A549 (cell line): ENCODE results near the gene C10orf67. TPM values are rescaled to one million over a fixed set of nuclear protein-coding genes. Genes with fewer than 3 reads are reported as not detected.

Experiments used
- ATAC-seq, 2 experiments: fragments of 200-7000 bp in 1 of 2; fragments of >200 bp in 1 of 2; cut with Nextera tagmentation in 1 of 2; cut with Tn5 transposase in 1 of 2; 3 replicates each; pipeline versions ENCODE4 v1.8.0 to v1.9.1; 2018 to 2020; ENCODE audit warnings: mild to moderate bottlenecking in 1 of 2, moderate library complexity in 1 of 2
- CTCF ChIA-PET: fragments of 300-600 bp; sonication (Branson Sonifier 250); formaldehyde crosslinking; extraction: SDS; loops from one replicate; lab custom pipeline; 2021; ENCODE audit warnings: antibody characterized with exemption, inconsistent platforms; lab: Yijun Ruan, JAX
- POLR2A ChIA-PET: fragments of 350-600 bp; formaldehyde crosslinking; extraction: SDS; loops from one replicate; lab custom pipeline; 2021; ENCODE audit warnings: antibody characterized with exemption, inconsistent platforms; lab: Yijun Ruan, JAX
- DNase-seq, 2 experiments: peaks; one replicate each; pipeline versions ENCODE4 v3.0.0 to v3.0.0-alpha.2; 2011 to 2016; ENCODE audit warnings: low read depth in 1 of 2, low spot score in 1 of 2
- FAIRE-seq: peaks from 2 replicates; lab custom pipeline; 2011; peaks lifted over from hg19 to GRCh38; lab: Jason Lieb, UNC
- H3K27ac ChIP-seq, 2 experiments: fragments of >200 bp; sonication (Bioruptor Twin); formaldehyde crosslinking; 3 replicates each; pipeline ENCODE4 v1.5.1; 2016 to 2017
- H3K4me1 ChIP-seq: fragments of >200 bp; sonication (Bioruptor Twin); formaldehyde crosslinking; 3 replicates; pipeline ENCODE4 v1.6.1; 2016
- H3K4me2 ChIP-seq: fragments of >200 bp; sonication (Bioruptor Twin); formaldehyde crosslinking; 3 replicates; pipeline ENCODE4 v1.6.1; 2016
- H3K4me3 ChIP-seq: fragments of >200 bp; sonication (Bioruptor Twin); formaldehyde crosslinking; 3 replicates; pipeline ENCODE4 v1.5.1; 2016
- H3K9me3 ChIP-seq: fragments of >200 bp; sonication (Bioruptor Twin); formaldehyde crosslinking; 3 replicates; pipeline ENCODE4 v1.6.1; 2016
- CBX8 ChIP-seq: fragments of 200-600 bp; sonication (generic); IDR thresholded peaks from 2 replicates; pipeline ENCODE4 v1.6.1; 2016
- CTCF ChIP-seq: fragments of >200 bp; sonication (Bioruptor Twin); formaldehyde crosslinking; IDR thresholded peaks from 3 replicates; pipeline ENCODE4 v1.5.1; 2016
- EHF ChIP-seq: fragments of 250-450 bp; sonication (Bioruptor Pico); IDR thresholded peaks from 2 replicates; pipeline ENCODE4 v1.5.0; 2020; ENCODE audit warnings: mild to moderate bottlenecking
- ELK1 ChIP-seq: fragments of 150-350 bp; IDR thresholded peaks from 2 replicates; pipeline ENCODE4 v1.6.1; 2014; ENCODE audit warnings: low read depth, mild to moderate bottlenecking, low read length
- EP300 ChIP-seq, 2 experiments: fragments of >200 bp; sonication (Bioruptor Twin); formaldehyde crosslinking; IDR thresholded peaks; 2 replicates in 1 of 2; 3 replicates in 1 of 2; pipeline ENCODE4 v1.6.1; 2016 to 2017
- HDAC2 ChIP-seq: fragments of 200-600 bp; sonication (generic); IDR thresholded peaks from 2 replicates; pipeline ENCODE4 v1.6.1; 2016
- HES2 ChIP-seq: fragments of >200 bp; sonication (Bioruptor Twin); formaldehyde crosslinking; IDR thresholded peaks from 2 replicates; pipeline ENCODE4 v1.6.1; 2016
- HEYL ChIP-seq: fragments of 250-450 bp; sonication (Bioruptor Pico); IDR thresholded peaks from 2 replicates; pipeline ENCODE4 v1.8.0; 2021; ENCODE audit warnings: mild to moderate bottlenecking, moderate library complexity
- HOXA7 ChIP-seq: fragments of 250-450 bp; sonication (Bioruptor Pico); IDR thresholded peaks from 2 replicates; pipeline ENCODE4 v1.5.0; 2020; ENCODE audit warnings: mild to moderate bottlenecking, moderate library complexity
- HOXB13 ChIP-seq: fragments of 250-450 bp; sonication (Bioruptor Pico); IDR thresholded peaks from 2 replicates; pipeline ENCODE4 v1.5.0; 2020; ENCODE audit warnings: low read depth, mild to moderate bottlenecking, moderate library complexity
- JUNB ChIP-seq: fragments of >200 bp; sonication (Bioruptor Twin); formaldehyde crosslinking; IDR thresholded peaks from 2 replicates; pipeline ENCODE4 v1.6.1; 2016
- KDM5A ChIP-seq: fragments of 200-600 bp; sonication (generic); IDR thresholded peaks from 2 replicates; pipeline ENCODE4 v1.6.1; 2016; ENCODE audit warnings: antibody characterized with exemption, mild to moderate bottlenecking
- MAFK ChIP-seq: fragments of 450-650 bp; IDR thresholded peaks from 2 replicates; pipeline ENCODE4 v1.6.1; 2014; ENCODE audit not compliant: partially characterized antibody
- MAX ChIP-seq: IDR thresholded peaks from 2 replicates; pipeline ENCODE4 v1.6.1; 2012
- MAZ ChIP-seq: fragments of 150-350 bp; IDR thresholded peaks from 2 replicates; pipeline ENCODE4 v1.6.1; 2014; ENCODE audit warnings: antibody characterized with exemption, low read depth, low read length, borderline replicate concordance
- MYC ChIP-seq: IDR thresholded peaks from 2 replicates; pipeline ENCODE4 v1.6.1; 2012; ENCODE audit warnings: mild to moderate bottlenecking, inconsistent platforms, low read length, improper control_type of control experiment, borderline replicate concordance
- NFE2L2 ChIP-seq: fragments of 150-350 bp; conservative IDR thresholded peaks from 2 replicates; pipeline ENCODE4 v1.6.1; 2014; ENCODE audit warnings: low read length
- PHF8 ChIP-seq: fragments of 200-600 bp; sonication (generic); IDR thresholded peaks from 2 replicates; pipeline ENCODE4 v1.6.1; 2016; ENCODE audit warnings: low read depth, mild to moderate bottlenecking, antibody characterized with exemption, moderate library complexity, borderline replicate concordance
- RARB ChIP-seq: fragments of 250-450 bp; sonication (Bioruptor Pico); IDR thresholded peaks from 2 replicates; pipeline ENCODE4 v1.8.0; 2021; ENCODE audit warnings: mild to moderate bottlenecking, moderate library complexity
- RFX5 ChIP-seq: fragments of 450-650 bp; IDR thresholded peaks from 2 replicates; pipeline ENCODE4 v1.7.1; 2014; ENCODE audit warnings: antibody characterized with exemption, mild to moderate bottlenecking, moderate library complexity
- SMC3 ChIP-seq: fragments of >200 bp; sonication (Bioruptor Twin); formaldehyde crosslinking; IDR thresholded peaks from 3 replicates; pipeline ENCODE4 v1.6.1; 2018; ENCODE audit warnings: inconsistent platforms
- SREBF2 ChIP-seq: fragments of 450-650 bp; IDR thresholded peaks from 2 replicates; pipeline ENCODE4 v1.6.1; 2014; ENCODE audit warnings: mild to moderate bottlenecking, moderate library complexity
- TP53 ChIP-seq: fragments of 250-450 bp; sonication (Bioruptor Pico); IDR thresholded peaks from 2 replicates; pipeline ENCODE4 v1.5.0; 2021; ENCODE audit warnings: mild to moderate bottlenecking, moderate library complexity
- ZC3H11A ChIP-seq: fragments of 450-650 bp; IDR thresholded peaks from 2 replicates; pipeline ENCODE4 v1.6.1; 2014; ENCODE audit warnings: antibody characterized with exemption, mild to moderate bottlenecking
- ZFP36 ChIP-seq: fragments of 450-650 bp; IDR thresholded peaks from 2 replicates; pipeline ENCODE4 v1.6.1; 2014; ENCODE audit warnings: borderline replicate concordance; ENCODE audit not compliant: partially characterized antibody
- ZSCAN20 ChIP-seq: fragments of 250-450 bp; sonication (Bioruptor Pico); IDR thresholded peaks from 2 replicates; pipeline ENCODE4 v1.8.0; 2022; ENCODE audit warnings: mild to moderate bottlenecking, moderate library complexity
- WGBS: methylation state at CpG from one replicate; pipeline ENCODE4 v1.1.6; 2017; ENCODE audit errors: missing lambda C conversion rate; 5-methylcytosine and 5-hydroxymethylcytosine counted together
- polyA plus RNA-seq, 4 experiments: library from polyadenylated mRNA; depleted of rRNA in 3 of 4; stranded (reverse); fragments of >200 nt; fragmentation: RNase III in 1 of 4; extraction: RNeasy Plus Mini Kit Qiagen cat#74134 plus additional on column Dnase treatment in 1 of 4; gene quantifications; 2 replicates in 3 of 4; 3 replicates in 1 of 4; pipeline ENCODE4 v1.2.3, GENCODE V29; 2011 to 2017

C10orf67 gene
- polyA plus RNA-seq, 2 of the 4 experiments (the other 2 are of a cell fraction) = 0.06 to 0.09 TPM

- ATAC-seq = no peak
- Histone ChIP-seq H3K9me3 (no peaks in the 10 kb centered on the region), H3K4me1 (no peaks in the 10 kb centered on the region), H3K4me2 (no peak overlapping the region), H3K4me3 (no peak overlapping the region), H3K27ac (no peak overlapping the region)
- ChIA-PET CTCF (interaction anchor here (1.0 to 2.2 kb wide), 2 partner anchors 48 to 205 kb away, joined by 3 to 5 read pairs; no protein-coding TSS in a partner anchor), POLR2A (interaction anchor here (0.7 kb wide), 1 partner anchor 9 kb away, joined by 4 read pairs; no protein-coding TSS in a partner anchor)
- no peak for TF ChIP-seq PHF8
- no peak for TF ChIP-seq MAFK
- no peak for TF ChIP-seq ELK1
- no peak for TF ChIP-seq ZC3H11A
- no peak for TF ChIP-seq NFE2L2
- TF ChIP-seq HOXB13 (CRISPR knock-in tag) = no peak
- no peak for TF ChIP-seq MAZ
- TF ChIP-seq HEYL (CRISPR knock-in tag) = no peak
- no peak for TF ChIP-seq TP53 (CRISPR knock-in tag)
- no peak for TF ChIP-seq EP300 (IDR thresholded peaks at IDR 0.05)
- no peak for FAIRE-seq
- no peak for DNase-seq
- 24% methylated on average over 9 of the region's 9 CpGs for WGBS
Measured at GRCh38 chr10:23362879-23363792, 18.5 kb upstream of the C10orf67 start.

- ChIA-PET CTCF (interaction anchor here (1.0 to 2.2 kb wide), 2 partner anchors 47 to 204 kb away, joined by 3 to 5 read pairs; no protein-coding TSS in a partner anchor), POLR2A (interaction anchor here (0.7 kb wide), 1 partner anchor 8 kb away, joined by 4 read pairs; no protein-coding TSS in a partner anchor)
- FAIRE-seq (no peak), DNase-seq (no peak), ATAC-seq (no peak)
- no peaks in the 10 kb centered on the region for H3K4me1 ChIP-seq
- H3K9me3 ChIP-seq = no peaks in the 10 kb centered on the region
- 50% methylated on average over 1 of the region's 1 CpG for WGBS
- TF ChIP-seq HDAC2 (no peak), NFE2L2 (no peak), CBX8 (no peak), ZSCAN20 (CRISPR knock-in tag) (no peak), ZFP36 (no peak), MYC (no peak), ZC3H11A (no peak)
- H3K27ac ChIP-seq = no peak overlapping the region
- no peak overlapping the region for H3K4me3 ChIP-seq
- H3K4me2 ChIP-seq = no peak overlapping the region
Measured at GRCh38 chr10:23362069-23362830, 17.7 kb upstream of the C10orf67 start.

GRCh38 chr10:23361665-23362064, 17.1 kb upstream of the C10orf67 start:
- Histone ChIP-seq H3K4me2 (no peak overlapping the region), H3K27ac (no peak overlapping the region), H3K4me1 (no peaks in the 10 kb centered on the region), H3K4me3 (no peak overlapping the region), H3K9me3 (no peaks in the 10 kb centered on the region)
- FAIRE-seq = no peak
- no peak for DNase-seq
- CTCF ChIA-PET = interaction anchor here (2.2 kb wide), 1 partner anchor 47 kb away, joined by 5 read pairs; no protein-coding TSS in a partner anchor
- no peak for ATAC-seq
- 23% methylated on average over 2 of the region's 2 CpGs for WGBS
- no peak for TF ChIP-seq RARB
- no peak for TF ChIP-seq SREBF2
- TF ChIP-seq ELK1 = no peak
- no peak for TF ChIP-seq HES2
- no peak for TF ChIP-seq JUNB
- TF ChIP-seq CTCF = no peak
- no peak for TF ChIP-seq RFX5
- no peak for TF ChIP-seq MAX
- no peak for TF ChIP-seq ZC3H11A
- TF ChIP-seq SMC3 = no peak
- TF ChIP-seq HEYL (CRISPR knock-in tag) = no peak
- TF ChIP-seq MYC = no peak
- TF ChIP-seq ZFP36 = no peak
- TF ChIP-seq HOXA7 (CRISPR knock-in tag) = no peak
- TF ChIP-seq KDM5A = no peak
- no peak for TF ChIP-seq MAZ
- TF ChIP-seq EHF (CRISPR knock-in tag) = no peak
- POLR2A ChIA-PET = no interaction called here
